ENCODE measurements around the gene SMARCA2.

SMARCA2 gene

DNA sequence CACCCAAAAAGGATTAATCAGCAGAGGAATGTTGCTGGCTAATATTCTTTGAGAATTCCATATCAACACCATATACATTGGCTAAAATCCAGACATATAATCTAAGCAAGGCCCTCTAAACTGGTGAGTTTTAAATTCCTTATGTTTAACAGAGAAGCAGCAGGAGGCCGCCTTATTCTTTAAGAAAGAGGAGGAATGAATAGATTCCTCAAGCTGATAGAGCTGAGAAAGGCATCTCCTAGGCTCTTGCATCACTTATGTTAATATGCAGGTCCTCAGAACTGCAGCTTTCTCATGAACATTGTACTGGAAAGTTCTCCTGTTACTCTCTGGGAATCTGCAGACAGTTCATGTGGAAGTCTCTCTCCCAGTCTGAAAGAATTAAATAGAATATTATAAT, 20.1 kb upstream of the SMARCA2 start:
- DNase-seq (ENCODE audit: low read depth): no peak
- H3K4me3 ChIP-seq (ENCODE audit: low read depth, low read length): no peak overlapping the region
- TF ChIP-seq, protein P1, sequence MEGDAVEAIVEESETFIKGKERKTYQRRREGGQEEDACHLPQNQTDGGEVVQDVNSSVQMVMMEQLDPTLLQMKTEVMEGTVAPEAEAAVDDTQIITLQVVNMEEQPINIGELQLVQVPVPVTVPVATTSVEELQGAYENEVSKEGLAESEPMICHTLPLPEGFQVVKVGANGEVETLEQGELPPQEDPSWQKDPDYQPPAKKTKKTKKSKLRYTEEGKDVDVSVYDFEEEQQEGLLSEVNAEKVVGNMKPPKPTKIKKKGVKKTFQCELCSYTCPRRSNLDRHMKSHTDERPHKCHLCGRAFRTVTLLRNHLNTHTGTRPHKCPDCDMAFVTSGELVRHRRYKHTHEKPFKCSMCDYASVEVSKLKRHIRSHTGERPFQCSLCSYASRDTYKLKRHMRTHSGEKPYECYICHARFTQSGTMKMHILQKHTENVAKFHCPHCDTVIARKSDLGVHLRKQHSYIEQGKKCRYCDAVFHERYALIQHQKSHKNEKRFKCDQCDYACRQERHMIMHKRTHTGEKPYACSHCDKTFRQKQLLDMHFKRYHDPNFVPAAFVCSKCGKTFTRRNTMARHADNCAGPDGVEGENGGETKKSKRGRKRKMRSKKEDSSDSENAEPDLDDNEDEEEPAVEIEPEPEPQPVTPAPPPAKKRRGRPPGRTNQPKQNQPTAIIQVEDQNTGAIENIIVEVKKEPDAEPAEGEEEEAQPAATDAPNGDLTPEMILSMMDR (IDR thresholded peaks at IDR 0.05; ENCODE audit: insufficient read depth, low read depth, low read length, missing control alignments): no peak

DNA sequence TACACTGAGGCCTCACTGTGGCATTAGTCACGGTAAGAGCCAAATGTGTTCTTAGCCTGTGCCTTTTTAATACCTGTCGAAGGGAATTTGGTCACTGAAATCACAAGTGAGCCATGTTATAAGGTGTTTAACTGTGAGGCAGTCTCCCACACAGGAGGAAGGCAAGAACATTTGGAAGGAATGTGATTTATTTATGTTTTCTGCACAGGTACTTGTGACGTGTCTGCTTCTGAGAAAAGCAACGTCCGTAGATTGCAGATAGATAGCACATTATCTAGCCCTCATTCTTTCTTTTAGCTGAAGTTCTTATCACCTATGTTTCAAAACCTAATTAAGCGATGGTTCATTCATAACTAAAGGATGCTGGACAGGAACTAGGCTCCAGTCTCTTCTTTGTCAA, 19.0 kb upstream of the SMARCA2 start:
- TF ChIP-seq, protein P1 (IDR thresholded peaks at IDR 0.05; ENCODE audit: insufficient read depth, low read depth, low read length, missing control alignments): no peak
- H3K4me3 ChIP-seq (ENCODE audit: low read depth, low read length): no peak overlapping the region

DNA sequence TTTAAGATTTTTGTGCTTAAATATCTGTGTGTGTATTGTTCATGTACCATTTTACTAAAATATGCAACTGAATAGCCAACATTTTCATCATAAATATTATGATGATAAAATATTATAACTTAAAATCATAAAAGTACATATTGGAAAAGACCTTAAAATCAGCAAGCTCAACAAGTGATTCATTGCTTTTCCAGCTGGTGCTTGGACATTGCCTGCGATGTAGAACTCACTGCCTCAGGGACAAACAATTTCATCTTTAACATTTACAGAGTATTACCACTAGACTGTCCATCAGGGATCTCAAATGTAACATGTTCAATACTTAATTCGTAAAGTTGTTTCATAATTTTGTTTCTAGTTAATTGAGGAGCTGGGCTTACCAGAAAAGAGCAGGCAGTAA, 17.5 kb upstream of the SMARCA2 start:
- no peak for DNase-seq (ENCODE audit: low read depth)
- no peak overlapping the region for H3K4me3 ChIP-seq (ENCODE audit: low read depth, low read length)
- TF ChIP-seq, protein P1 (IDR thresholded peaks at IDR 0.05; ENCODE audit: insufficient read depth, low read depth, low read length, missing control alignments): no peak

More for the DNA sequence above, 19.0 kb upstream of the SMARCA2 start:
- DNase-seq (ENCODE audit: low read depth): no peak

DNA sequence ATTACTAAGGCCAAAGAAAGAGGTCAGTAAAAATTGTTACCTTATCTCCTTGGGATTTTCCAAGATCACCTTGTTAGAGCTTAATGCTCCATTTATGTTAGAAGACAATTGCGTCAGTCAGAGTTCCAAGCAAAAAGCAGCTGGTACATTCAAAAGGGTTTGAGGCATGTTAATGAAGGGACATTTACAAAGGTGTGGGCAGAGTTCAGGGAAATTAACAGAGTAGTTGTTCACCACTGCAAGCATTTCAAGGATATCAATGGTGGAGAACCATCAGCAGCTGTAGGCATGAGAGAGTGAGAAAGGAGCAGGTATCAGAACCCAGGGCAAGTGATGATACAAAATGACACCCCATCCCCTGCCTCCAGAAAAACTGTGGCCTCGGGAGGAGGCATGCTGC, 17.0 kb upstream of the SMARCA2 start:
- DNase-seq (ENCODE audit: low read depth): no peak
- no peak overlapping the region for H3K4me3 ChIP-seq (ENCODE audit: low read depth, low read length)
- TF ChIP-seq, protein P1 (IDR thresholded peaks at IDR 0.05; ENCODE audit: insufficient read depth, low read depth, low read length, missing control alignments): no peak

DNA sequence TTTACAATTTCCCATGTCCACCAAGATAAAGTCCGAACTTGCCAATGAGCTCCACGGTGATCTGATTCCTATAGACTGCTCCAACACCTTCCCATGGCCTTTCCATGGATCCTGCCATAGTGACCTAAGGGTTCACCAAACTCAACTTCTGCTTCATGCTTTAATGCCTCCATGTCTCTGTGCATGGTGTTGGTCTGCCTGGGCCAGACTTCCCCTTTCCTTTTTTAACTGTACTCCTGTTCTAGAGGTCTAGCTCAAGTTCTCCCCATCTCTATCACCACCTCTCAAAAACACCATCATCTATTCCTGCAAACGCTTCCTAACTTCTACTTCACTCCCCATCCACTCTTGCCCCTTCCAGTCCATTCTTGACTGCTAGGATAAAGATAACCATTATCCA, 14.8 kb upstream of the SMARCA2 start:
- TF ChIP-seq, protein P1 (IDR thresholded peaks at IDR 0.05; ENCODE audit: insufficient read depth, low read depth, low read length, missing control alignments): no peak
- no peak overlapping the region for H3K4me3 ChIP-seq (ENCODE audit: low read depth, low read length)
- DNase-seq (ENCODE audit: low read depth): no peak

DNA sequence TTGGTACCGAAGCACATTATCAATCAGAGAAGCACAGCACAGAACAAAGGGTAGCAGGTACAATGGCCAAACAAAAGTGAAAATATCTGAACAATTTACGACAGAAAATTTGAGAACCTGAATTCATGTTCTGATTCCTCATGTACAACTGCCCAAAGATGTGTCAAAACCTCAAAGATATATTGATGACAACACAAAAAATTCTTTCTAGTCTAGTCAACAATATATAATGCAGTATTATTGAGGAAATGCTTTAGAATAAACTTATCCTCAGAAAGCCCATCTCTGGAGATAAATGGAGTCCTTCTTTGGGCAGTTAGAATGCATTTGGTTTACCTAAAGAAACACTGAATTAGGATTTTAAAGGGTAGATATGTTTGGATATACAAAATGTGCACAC, 6.8 kb upstream of the SMARCA2 start:
- TF ChIP-seq, protein P1 (IDR thresholded peaks at IDR 0.05; ENCODE audit: insufficient read depth, low read depth, low read length, missing control alignments): no peak
- H3K4me3 ChIP-seq (ENCODE audit: low read depth, low read length): no peak overlapping the region
- DNase-seq (ENCODE audit: low read depth): no peak

DNA sequence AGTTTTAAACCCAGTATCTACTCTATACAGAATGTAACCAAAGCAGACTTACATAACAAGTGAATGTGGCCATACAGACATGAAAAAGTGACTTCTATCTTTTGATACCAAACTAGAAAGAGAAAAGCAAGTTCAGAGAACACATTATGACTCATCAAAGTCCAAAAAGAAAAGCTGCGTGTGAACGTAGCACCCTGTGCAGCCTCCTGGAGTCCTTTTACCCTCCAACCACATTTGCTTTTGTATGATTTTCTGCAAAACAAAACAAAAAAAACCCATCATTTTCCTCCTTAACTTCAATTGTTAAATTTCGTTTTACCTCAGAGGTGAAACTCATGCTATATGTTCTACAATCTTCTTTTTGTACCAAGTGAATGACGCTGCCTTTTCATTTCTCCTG, 2.8 kb upstream of the SMARCA2 start:
- TF ChIP-seq, protein P1 (IDR thresholded peaks at IDR 0.05; ENCODE audit: insufficient read depth, low read depth, low read length, missing control alignments): no peak
- H3K4me3 ChIP-seq (ENCODE audit: low read depth, low read length): peak overlapping the region; percentile 97
- DNase-seq (ENCODE audit: low read depth): peak; percentile 93
